CD1c-positive myeloid dendritic cell (primary cell): ENCODE measurements around the gene CMPK2.

Experiments used
- DNase-seq: peaks from one replicate; pipeline ENCODE4 v3.0.0-alpha.2; 2016; ENCODE audit errors: extremely low spot score

CMPK2 gene

GRCh38 chr2:6841537-6842287, 24.0 kb downstream of the CMPK2 start:
- DNase-seq: no peak

DNA sequence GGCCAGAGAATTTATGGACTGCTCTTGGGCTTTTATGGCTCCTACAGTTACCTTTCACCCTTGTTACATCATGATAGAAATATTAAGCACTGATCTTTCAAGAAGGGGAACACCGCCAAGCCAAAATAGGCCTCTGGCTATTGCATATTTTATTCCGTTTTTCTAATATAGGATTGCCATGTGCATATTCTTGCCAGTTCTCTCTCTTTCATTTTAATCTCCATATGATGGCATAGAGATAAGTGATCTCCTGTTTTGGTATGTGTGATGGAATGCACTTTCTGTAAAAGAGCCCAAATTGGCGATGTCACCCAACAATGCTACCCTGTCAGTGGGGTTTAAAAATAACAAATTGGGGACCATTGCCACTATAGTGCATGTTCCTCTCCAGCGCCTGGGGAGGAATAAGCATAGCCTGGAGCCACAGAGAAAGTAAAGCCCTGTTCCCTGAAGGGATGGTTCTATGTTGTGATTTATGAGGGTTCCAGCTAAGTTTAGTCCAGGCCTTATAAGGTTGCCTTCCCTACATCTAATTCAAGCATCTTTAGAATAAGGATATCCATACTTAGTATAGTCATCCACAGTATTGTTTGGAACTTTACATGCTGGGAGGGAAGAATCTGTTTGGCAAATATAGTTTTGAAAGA, 26.9 kb downstream of the CMPK2 start:
- no peak for DNase-seq

GRCh38 chr2:6835467-6835866, 30.2 kb downstream of the CMPK2 start:
- DNase-seq: no peak

- DNase-seq: no peak
Observed at GRCh38 chr2:6834163-6834562, 31.5 kb downstream of the CMPK2 start.

DNA sequence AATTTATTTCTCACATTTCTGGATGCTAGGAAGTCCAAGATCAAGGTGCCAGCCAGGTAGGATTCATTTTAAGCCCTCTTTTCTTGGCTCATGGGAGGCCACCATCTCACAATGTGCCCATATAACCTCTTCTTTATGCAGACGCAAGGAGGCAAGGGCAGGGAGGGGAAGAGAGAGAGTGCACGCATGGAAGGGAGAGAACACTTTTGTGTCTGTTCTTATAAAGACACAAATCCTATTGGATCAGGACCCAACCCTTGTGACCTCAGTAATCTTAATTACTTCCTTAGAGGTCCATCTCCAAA, 32.5 kb downstream of the CMPK2 start:
- no peak for DNase-seq

- no peak for DNase-seq
Observed at GRCh38 chr2:6832596-6833299, 33.0 kb downstream of the CMPK2 start.

DNA sequence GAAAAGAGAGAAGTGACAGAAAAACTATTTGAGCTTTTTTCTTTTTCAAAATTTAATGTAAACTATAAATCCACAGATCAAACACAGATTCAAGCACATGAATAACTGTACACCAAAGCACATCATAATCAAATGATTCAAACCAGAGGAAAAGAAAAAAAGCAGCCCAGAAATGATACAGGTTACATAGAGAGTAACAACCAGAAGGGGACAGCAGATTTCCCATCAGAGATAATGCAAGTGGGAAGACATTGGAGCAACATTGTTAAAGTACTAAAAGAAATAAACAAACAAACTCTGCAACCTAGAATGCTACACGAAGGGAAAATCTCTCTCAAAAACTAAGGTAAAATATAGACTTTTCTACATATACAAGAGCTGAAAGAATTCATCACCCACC, 34.5 kb downstream of the CMPK2 start:
- no peak for DNase-seq

DNA sequence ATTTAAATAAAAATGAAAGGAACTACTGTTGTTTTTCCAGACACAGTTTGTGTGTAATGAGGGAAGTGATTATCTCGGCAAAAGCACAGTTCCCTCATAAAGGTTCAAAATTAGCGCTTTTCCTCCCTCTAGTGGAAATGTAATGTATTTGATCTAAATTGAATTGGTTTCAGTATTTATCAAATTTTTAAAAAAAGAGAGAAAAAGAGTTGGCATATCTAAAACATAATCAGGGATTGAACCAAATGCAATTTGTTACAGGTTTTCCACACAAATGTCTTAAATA, 37.5 kb downstream of the CMPK2 start:
- peak; percentile 60 for DNase-seq

- no peak for DNase-seq
Observed at GRCh38 chr2:6827566-6828298, 38.0 kb downstream of the CMPK2 start.

- peak; percentile 80 for DNase-seq
Observed at GRCh38 chr2:6826081-6826913, 39.4 kb downstream of the CMPK2 start.

GRCh38 chr2:6824962-6825361, 40.7 kb downstream of the CMPK2 start:
- no peak for DNase-seq

DNA sequence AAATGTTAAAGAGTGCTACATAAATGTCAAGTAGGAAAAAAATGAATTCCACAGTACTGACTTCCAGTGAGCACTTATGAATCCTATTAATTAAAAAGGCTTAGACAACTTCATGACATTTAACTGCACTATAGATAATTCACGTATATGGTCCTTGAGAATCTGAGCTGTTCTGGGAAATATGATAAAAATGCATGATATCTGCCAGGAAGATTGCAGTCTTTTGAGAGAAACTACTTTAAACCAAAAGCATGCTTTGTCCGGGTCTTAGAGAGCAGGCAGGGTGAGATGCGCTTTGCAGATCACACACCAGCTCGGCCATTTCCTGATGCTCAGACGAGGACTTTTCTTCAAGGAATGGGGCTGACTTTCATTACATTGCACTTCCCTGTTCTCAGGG, 42.6 kb downstream of the CMPK2 start:
- no peak for DNase-seq

DNA sequence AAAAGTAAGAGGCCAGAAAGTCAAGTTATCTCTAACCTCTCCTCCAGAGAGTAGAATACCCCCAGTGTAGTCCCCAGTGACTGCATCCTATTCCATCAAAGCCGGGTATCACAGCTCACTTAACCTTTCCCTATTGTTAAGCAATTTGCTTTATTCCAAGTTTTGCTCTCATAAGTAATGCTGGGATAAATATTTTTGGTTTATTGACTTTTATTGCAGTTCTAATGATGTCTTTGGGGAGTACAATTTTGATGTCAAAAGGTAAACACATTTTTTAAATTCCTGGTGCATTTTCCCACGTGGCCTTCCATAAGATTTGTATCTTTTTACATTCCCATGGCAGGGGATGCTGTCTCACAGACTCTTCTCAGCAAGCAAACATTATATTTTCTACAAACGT, 43.3 kb downstream of the CMPK2 start:
- DNase-seq: no peak

GRCh38 chr2:6820903-6821584, 44.7 kb downstream of the CMPK2 start:
- no peak for DNase-seq

DNA sequence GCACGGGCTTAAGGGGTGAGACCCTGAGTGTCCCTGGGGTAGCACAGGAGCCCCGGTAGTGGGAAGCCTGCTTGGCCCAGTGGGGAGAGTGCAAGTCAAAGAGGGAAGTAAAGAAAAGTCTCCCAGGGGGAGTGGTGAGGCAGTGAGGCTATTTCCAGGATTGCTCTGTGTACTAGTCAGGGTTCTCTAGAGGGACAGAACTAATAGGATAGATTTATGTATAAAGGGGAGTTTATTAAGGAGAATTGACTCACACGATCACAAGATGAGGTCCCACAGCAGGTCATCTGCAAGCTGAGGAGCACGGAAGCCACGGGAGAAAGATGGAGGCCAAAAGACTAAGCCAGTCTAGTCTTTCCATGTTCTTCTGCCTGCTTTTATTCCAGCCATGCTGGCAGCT, 45.5 kb downstream of the CMPK2 start:
- DNase-seq: no peak

DNA sequence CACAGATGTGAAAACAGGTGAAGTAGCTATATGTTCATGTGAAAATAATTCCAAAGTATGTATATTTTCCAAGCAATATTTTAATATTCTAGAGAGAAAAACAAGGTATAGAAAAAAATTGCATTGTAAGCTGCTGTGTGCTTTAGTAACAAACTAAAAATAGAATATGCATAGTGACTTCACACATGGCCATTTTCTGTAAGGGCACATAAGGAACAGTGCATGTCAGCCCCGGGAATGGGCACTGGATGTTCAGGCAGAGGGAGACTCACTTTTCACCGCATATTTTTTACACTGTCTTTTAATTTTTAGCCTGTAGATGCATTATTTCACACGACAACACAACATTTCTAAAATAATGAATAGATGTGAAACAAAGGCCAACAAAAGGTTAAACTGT, 46.0 kb downstream of the CMPK2 start:
- no peak for DNase-seq

DNA sequence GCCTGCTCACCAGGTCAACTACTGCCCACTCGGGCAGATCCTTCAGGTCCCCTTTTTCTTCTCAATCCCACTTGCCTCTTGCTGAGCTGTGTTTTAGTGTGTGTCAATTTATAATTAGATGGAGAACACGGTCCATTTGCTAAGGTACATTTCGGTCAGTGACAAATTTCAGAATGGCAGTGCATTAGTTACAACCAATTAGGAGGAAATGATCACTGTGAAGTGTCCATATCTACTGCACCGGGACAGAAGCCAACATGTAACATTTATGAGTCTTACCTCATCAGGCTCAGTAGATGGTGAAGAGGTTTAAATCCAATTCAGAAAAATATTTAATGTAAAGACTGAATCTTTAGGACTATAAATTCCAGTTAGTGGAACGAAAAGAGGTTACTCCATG, 47.7 kb downstream of the CMPK2 start:
- no peak for DNase-seq

DNA sequence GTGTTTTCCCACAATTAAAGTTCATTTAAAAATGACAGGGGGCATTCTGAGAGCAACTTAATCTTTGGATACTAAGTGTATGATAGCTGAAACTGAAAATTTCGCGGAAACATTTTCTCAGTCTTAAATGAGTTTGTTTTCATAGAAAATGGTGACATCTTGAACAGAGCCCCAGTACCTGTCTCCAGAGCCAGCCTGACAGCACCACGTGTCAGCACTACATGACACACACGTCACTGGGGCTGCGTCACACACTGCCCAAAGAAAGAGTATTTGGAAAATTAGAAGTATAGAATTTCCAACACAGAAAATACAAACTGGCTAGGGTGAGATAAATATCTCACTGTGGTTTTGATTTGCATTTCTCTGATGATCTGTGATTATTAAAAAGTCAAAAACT, 50.8 kb downstream of the CMPK2 start:
- DNase-seq: no peak

- DNase-seq: no peak
Observed at GRCh38 chr2:6814312-6814711, 51.4 kb downstream of the CMPK2 start.

- DNase-seq: no peak
Observed at GRCh38 chr2:6813573-6813972, 52.1 kb downstream of the CMPK2 start.

DNA sequence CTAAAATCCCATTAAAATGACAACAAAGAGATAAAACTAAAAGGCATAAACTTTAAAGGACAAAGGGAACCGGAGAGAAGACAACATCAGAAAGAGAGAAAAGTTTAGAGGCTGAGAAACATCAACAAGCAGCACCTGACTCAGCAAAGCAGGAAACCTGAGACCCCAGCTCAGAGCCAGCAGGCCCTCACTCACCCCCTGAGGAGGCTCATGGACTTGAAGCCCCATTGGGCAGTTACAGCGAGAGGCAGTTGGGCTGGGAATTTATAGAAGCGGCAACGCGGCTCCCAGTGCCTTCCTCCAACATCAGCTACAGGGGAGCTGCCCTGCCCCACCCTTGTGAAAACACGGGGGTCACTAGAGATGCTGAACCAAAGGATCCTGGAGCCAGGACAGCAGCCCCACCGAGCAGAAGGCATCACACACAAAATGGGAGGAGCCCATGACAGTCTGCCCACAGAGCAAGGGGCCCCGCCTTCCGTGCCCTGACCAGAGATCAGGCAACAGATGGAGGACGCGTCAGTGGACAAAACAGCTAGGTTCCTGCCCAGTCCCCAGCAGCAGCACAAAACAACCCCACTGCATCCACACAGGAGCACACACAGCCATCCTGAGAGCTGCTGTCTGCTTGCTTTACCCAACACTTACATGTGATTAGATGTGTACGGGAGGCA, 52.7 kb downstream of the CMPK2 start:
- no peak for DNase-seq
